Measurements from ENCODE around the gene PLD1. TPM values are rescaled to one million over a fixed set of nuclear protein-coding genes. Genes with fewer than 3 reads are reported as not detected.
A peak's percentile ranks its signal among the peaks of the same experiment; 100 is the strongest.

PLD1 gene
- total RNA-seq, 1 donor from 2014 or later, result 51.5 TPM

DNA sequence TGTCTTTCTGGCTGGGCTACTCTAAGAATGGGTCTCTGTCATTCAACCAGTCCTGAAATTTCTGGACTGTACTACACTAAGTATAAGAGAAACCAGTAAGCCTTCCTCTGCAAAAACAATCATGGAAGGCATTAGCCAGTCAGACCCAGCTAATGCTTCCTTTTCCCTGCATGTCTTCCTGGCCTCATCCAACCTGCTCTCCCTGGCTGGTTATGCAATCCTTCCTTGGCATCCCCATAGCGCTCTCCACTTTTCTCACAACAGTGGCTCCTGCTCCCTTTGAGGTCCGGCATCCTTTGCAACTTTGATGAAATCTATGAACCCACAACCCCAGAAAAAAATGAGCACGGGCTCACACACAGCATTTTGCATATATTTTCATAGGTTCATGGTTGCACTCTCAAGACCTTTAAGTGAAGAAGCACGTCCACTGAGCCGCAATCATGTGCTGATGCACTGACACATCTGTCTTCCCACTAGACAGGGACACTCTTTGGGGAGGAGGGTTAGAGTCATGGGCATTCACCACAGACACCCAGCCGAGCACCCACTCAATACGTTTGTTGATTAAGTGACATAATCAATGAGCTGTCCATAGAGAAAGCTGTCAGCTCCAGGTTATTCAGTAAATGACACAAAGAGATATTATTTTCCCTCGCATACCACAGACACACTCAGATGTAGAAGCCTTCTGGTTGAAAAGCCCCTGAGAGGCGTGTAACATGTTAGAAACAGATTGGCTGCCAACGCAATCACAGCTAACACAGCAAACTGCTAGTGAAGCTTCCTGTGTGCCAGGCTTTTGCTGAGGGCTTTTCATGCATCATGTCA lies 66.7 kb downstream of the PLD1 start:
- DNase-seq, result no peak

GRCh38 chr3:171741377-171741776 lies 68.9 kb downstream of the PLD1 start:
- no peak for DNase-seq

DNA sequence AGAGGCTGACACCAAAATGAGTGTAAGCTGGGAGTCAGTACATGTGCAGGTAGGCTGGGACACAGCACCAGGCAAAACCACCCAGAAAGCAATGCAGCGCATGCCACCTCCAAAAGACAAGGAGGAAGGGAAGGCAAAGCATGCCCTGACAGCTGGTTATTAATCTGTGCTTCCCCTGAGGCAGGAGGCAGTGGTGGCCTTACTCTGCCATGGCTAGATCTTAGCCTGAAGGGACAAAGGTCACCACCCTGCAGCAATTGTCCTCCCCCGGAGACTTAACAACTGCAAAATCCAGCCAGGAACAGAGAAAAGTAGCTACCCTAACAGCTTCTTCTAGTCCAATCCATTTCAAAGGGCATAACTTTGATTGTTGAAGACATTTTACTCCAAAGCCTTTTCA lies 73.7 kb downstream of the PLD1 start:
- no peak for DNase-seq

DNA sequence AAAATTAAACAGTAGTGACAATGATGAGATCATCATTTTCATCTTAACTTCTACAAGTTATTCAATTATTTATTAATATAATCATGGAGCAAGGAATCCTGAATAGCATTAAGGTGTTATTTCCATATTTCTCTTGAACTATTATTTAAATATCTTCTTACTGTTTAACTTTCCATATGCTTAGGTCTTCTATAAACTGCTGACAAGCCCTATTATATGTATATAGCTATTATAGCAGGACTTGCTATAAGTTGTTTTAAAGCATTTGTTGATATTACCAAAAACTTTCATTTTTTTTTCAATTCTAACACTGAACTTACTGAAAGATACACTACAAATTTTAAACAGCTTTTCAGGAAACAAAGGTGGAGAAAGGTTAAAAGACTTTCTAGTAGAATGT lies 76.7 kb downstream of the PLD1 start:
- DNase-seq, result no peak

DNA sequence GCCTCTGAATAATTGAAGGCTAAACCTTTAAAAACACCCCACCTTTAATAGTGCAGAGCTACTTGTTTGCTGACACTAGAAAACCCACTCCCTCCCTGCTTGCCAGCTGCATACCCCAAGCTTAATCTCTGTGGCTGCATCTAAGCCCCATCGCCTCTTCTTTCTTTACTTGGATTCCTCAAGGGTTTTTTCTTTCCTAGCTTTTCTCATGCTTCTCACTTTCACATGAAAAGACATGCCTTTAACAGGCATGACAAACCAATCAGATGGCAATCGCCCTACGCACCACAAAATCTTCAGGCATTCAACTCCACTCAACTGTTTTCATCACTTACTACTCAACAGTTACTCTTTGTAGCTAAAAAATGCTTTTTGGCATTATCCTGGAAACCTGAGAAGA lies 77.5 kb downstream of the PLD1 start:
- DNase-seq, result no peak

DNA sequence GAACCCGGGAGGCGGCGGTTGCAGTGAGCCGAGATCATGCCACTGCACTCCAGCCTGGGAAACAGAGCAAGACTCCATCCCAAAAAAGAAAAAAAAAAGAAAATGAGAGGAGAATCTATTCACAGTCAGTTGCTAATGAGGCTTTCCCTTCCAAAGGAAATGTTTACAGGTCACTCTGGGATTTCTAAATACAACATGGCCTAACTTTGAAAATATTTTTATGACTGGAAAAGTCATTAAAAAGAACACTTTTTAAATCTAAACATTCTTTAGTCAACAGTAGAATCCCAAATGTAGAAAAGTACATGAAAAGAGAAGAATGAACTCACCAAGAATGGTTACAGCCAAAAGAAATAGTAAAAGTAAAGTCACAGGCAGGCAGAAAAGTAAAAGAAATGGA lies 78.6 kb downstream of the PLD1 start:
- DNase-seq, result peak; percentile 20

DNA sequence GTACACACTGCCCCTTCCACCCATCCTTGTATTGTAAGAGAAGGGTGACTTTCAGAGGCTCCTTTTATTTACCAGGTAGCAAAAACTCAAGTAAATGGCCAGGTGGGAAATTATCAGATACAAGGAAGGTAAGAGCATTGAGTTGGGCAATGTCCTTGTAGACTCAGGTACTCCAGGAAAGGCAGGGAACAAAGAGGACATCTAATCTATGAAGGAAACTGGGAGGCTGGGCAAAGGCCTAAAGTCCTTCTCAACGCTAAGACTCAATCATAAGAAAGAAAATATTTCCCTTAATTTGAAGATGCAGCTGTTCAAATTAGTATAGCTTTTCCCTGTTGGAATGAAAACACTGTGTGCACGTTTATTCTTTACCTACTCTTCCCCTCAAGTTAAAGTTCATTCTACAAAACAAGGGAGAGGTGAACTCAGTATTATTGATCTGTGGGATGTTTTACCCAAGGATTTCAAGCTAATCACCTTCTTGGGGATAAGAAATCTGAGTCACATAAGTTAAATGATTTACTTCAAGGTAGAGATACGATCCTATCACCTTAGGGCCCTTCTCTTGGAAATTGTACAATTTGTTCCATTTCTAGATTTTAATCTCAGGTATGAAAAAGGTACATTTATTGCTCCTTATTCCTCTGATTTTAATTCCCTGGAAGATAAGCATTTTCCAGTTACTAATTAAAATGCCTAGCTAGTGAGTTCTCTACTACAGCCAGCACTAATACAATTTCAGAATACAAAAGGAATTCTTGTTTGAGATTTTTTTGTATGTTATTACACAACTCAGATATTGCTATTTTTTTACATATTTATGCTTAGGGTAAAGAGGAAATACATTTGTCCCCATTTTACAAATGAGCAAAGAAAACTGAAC lies 80.6 kb downstream of the PLD1 start:
- DNase-seq, result no peak

- DNase-seq, result no peak
Observed at GRCh38 chr3:171727288-171727687, 83.0 kb downstream of the PLD1 start.

- no peak for DNase-seq
Observed at GRCh38 chr3:171718493-171719185, 91.6 kb downstream of the PLD1 start.

GRCh38 chr3:171715155-171715554 lies 95.1 kb downstream of the PLD1 start:
- DNase-seq, result no peak

DNA sequence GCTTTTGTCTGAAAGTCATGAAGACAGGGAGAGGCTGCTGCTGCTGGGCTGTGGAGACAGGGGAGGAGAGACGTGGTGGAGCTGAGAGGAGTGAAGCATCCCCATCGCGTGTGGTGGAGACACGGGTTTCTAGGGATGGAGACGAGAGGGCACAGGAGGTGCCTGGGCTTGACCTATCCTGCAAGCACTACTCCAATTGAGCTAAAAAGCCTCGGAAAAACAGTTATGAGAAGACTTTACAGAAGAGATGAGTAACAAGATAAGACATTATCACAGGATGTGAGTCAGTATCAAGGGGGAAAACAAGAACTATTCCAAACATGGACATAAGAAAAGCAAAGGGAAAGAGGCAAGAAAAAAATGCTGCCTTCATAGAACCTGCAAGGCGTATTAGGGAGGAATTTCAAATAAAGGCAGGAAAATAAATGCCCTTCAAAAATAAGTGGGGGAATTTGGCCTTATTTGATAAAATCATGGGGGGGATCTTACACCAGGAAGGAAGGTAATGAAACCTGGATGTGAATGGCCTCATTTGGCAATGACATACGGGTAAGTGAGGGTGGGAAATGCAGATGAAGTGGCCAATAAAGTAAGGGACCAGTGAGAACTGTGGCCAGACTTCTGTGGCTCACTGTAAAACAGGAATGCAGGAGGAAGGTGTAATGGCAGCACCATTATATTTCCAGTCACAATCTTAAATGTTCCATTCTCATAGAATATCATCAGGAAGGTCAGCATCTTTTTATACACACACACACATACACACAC lies 97.9 kb downstream of the PLD1 start:
- DNase-seq, result no peak

GRCh38 chr3:171711461-171712170 lies 98.7 kb downstream of the PLD1 start:
- no peak for DNase-seq

DNA sequence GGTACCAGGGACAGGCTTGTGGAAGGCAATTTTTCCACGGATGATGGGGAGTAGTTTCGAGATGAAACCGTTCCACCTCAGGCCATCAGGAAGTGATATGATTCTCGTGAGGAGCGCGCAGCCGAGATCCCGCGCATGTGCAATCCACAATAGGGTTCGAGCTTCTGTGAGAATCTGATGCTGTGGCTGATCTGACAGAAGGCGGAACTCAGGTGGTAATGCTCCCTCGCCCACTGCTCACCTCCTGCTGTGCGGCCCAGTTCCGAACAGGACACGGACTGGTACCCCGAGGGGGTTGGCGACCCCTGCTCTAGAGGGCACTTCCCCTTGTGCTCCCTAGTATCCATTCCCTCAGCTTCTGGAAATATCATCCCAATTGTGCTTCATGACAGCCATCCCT lies 99.9 kb downstream of the PLD1 start:
- DNase-seq, result no peak

- DNase-seq, result no peak
Observed at GRCh38 chr3:171704814-171705213, 105.5 kb downstream of the PLD1 start.

GRCh38 chr3:171704002-171704401 lies 106.3 kb downstream of the PLD1 start:
- no peak for DNase-seq

DNA sequence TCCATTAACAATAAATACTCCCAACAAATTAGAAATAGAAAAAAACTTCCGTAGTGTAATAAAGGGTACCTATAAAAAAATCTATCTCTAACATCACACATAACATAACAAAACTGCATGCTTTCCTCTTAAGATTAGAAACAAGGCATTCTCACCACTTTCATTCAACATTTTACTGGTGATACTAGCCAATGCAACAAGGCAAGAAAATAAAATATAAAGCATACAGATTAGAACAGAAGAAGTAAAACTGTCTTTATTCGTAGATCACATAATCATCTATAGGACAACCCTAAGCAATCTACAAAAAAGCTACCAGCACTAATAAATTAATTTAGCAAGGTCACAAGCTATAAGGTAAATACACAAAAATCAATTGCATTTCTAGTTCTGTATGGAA lies 107.1 kb downstream of the PLD1 start:
- no peak for DNase-seq

DNA sequence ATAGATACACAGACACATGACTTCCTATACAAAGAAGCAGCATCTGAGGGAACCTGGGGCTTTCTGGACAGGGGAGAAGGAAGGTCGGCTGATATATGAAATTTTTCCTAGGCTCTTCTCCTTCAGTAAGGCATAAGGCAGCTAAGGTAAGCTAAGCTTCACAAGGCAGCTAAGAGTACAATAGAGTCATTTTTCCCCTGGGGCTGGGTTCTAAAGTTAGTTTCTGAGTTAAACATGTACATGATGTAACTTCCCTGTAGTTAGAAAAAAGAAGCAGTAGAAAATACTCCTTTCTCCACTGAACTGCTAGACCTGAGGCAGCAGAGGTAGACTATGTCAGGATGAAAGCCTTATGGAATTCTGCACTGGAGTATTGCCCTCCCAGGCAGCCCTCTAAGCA lies 109.6 kb downstream of the PLD1 start:
- no peak for DNase-seq

GRCh38 chr3:171700157-171700556 lies 110.1 kb downstream of the PLD1 start:
- no peak for DNase-seq

GRCh38 chr3:171699601-171700000 lies 110.7 kb downstream of the PLD1 start:
- DNase-seq, result no peak

DNA sequence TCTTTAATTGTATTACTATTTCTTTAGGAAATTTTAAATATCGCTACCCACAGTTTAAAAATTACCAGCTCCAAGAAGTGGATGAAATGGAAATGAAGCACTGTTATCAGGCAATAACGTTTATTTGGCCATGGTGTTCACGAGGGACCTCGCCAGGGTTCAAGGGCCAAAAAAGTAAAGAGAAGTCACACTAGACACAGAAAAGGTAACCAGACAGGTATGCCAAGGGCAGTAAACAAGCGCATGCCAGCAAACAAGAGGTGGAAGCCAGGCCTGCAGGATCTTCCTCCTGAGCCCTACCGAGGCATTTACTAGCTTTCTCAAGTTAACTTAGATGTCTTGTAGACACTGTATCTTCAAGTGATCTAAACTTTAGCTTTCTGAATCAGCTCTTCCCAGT lies 113.5 kb downstream of the PLD1 start:
- DNase-seq, result no peak

GRCh38 chr3:171695426-171695825 lies 114.9 kb downstream of the PLD1 start:
- DNase-seq, result no peak
